Measurements from ENCODE around the gene LRP6. TPM values are rescaled to one million over a fixed set of nuclear protein-coding genes. Genes with fewer than 3 reads are reported as not detected.
"Not testable (repeated sequence)": the region's sequence is repeated elsewhere in the genome, so short reads cannot be mapped to it uniquely, and the experiment has no call there.

Gene LRP6
- total RNA-seq, 4 donors from 2014 or later: 9.5 to 21.4 (median 14.7) TPM

DNA sequence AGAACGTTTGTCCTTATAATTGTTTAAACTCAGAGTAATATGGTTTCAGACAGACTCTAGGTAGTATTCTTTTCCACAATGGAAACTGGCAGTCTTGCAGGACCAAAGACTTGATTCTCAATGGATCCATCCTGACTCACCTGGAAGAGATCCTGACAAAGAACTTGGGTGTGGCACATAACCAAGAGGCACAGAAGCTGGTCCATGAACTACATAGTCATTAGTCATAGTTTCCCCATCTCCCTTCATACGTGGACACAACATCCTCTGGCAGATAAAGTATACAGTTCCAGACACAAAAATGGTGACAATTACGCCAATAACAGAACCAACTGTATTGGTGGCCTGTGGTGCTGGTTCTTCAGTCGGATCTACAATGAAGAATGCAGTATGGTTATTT, 140.3 kb downstream of the LRP6 start:
- intact Hi-C loops (cut with DNase I; ENCODE audit: low total_unique reads): no loop called here
- no peak overlapping the region for H3K27ac ChIP-seq
- no peaks in the 10 kb centered on the region for H3K9me3 ChIP-seq
- in situ Hi-C loops (cut with MboI; ENCODE audit: low sequenced_read_pairs in 4 of 4): no loop called here
- DNase-seq (no peak), ATAC-seq (no peak)
- TF ChIP-seq, protein P1, sequence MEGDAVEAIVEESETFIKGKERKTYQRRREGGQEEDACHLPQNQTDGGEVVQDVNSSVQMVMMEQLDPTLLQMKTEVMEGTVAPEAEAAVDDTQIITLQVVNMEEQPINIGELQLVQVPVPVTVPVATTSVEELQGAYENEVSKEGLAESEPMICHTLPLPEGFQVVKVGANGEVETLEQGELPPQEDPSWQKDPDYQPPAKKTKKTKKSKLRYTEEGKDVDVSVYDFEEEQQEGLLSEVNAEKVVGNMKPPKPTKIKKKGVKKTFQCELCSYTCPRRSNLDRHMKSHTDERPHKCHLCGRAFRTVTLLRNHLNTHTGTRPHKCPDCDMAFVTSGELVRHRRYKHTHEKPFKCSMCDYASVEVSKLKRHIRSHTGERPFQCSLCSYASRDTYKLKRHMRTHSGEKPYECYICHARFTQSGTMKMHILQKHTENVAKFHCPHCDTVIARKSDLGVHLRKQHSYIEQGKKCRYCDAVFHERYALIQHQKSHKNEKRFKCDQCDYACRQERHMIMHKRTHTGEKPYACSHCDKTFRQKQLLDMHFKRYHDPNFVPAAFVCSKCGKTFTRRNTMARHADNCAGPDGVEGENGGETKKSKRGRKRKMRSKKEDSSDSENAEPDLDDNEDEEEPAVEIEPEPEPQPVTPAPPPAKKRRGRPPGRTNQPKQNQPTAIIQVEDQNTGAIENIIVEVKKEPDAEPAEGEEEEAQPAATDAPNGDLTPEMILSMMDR (IDR thresholded peaks at IDR 0.05 in 4 of 5, conservative IDR thresholded peaks at IDR 0.05 in 1 of 5): no peak
- no peak overlapping the region for H3K4me3 ChIP-seq
- H3K27me3 ChIP-seq: no peaks in the 10 kb centered on the region
- peaks cover 0 to 49% of the 10 kb centered on the region in 2 donors for H3K36me3 ChIP-seq
- H3K4me1 ChIP-seq: no peaks in the 10 kb centered on the region

DNA sequence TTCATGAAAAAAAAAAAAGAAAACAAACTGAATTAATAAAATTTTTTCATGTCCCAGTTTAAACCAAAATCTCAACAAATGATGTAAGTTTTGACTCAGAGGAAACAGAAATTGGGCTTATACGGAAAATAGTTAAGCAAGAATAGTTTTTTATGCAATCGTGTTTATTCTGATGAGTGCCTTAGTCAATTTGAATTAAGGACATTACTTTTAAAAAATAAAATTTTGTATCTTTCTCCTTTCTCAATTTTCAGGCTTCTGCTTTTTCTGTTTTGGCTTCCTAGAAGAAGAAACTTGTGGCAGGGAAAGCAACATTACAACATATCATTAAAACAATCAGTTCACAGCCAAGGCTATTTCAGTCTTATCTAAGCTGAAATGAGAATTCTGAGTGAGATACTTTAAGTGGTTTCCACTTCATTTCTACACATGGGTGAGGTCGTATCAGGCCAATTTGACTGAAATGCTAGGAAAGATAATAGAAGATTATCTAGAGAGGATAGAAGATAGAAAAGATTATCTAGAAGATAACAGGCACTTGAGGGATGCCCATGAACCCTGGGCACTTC, 143.7 kb downstream of the LRP6 start:
- no peaks in the 10 kb centered on the region for H3K9me3 ChIP-seq
- H3K4me1 ChIP-seq: no peaks in the 10 kb centered on the region
- intact Hi-C loops (cut with DNase I; ENCODE audit: low total_unique reads) (no loop called here), in situ Hi-C loops (cut with MboI; ENCODE audit: low sequenced_read_pairs in 4 of 4) (no loop called here)
- H3K27ac ChIP-seq: no peak overlapping the region
- no peak for DNase-seq
- TF ChIP-seq, protein P1 (IDR thresholded peaks at IDR 0.05 in 4 of 5, conservative IDR thresholded peaks at IDR 0.05 in 1 of 5): no peak
- no peak for TF ChIP-seq POLR2A (IDR thresholded peaks at IDR 0.05)
- no peak for ATAC-seq
- no peaks in the 10 kb centered on the region for H3K27me3 ChIP-seq
- no peak overlapping the region for H3K4me3 ChIP-seq
- peaks cover 0 to 51% of the 10 kb centered on the region in 2 donors for H3K36me3 ChIP-seq

DNA sequence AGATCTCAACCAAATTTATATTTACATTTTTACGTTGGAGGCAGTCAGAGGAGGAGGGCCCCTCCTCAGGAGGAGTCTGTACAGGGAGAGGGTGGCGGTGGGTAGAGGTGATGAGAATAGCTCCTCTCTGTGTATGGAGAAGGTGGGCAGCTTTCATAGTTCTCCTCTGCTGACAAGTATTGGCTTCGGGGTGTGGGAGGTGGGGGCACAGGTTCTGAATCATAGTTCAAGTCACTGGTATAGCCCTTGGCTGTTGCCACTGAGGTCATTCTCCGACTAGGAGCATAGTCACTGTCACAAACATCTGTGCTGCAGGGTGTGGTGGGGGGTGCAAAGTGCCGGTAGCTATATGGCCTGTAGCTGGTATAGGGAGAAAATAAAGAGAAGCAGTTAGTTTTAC, 145.8 kb downstream of the LRP6 start:
- TF ChIP-seq POLR2A (IDR thresholded peaks at IDR 0.05): no peak
- TF ChIP-seq, protein P1 (IDR thresholded peaks at IDR 0.05 in 4 of 5, conservative IDR thresholded peaks at IDR 0.05 in 1 of 5): no peak
- no peak overlapping the region for H3K27ac ChIP-seq
- no peaks in the 10 kb centered on the region for H3K9me3 ChIP-seq
- no peak overlapping the region for H3K4me3 ChIP-seq
- H3K27me3 ChIP-seq: no peaks in the 10 kb centered on the region
- no peaks in the 10 kb centered on the region for H3K4me1 ChIP-seq
- in situ Hi-C loops (cut with MboI; ENCODE audit: low sequenced_read_pairs in 4 of 4): no loop called here
- DNase-seq: no peak
- peaks cover 0 to 42% of the 10 kb centered on the region in 2 donors for H3K36me3 ChIP-seq
- intact Hi-C loops (cut with DNase I; ENCODE audit: low total_unique reads): no loop called here
- no peak for ATAC-seq

DNA sequence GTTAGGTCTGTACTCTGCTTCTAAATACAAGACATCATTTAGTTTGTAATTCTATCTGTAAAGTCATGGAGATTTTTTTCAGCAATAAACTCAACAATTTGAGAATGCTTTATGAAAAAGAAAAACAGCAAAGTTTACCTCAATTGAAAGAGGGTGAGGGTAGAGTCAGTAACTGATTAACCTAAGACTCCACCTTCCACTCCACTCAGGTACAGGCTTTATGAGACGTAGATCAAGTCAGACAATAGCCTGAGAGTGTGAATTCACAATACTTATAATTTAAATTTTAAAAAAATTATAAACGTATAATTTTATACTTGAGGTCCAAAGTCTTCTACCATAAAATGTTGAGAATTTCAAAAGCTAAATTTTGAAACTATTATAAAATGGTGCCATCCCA, 150.2 kb downstream of the LRP6 start:
- DNase-seq (no peak), ATAC-seq (no peak)
- H3K9me3 ChIP-seq: no peaks in the 10 kb centered on the region
- H3K4me3 ChIP-seq: no peak overlapping the region
- no peaks in the 10 kb centered on the region for H3K27me3 ChIP-seq
- TF ChIP-seq, protein P1 (IDR thresholded peaks at IDR 0.05 in 4 of 5, conservative IDR thresholded peaks at IDR 0.05 in 1 of 5): no peak
- TF ChIP-seq POLR2A (IDR thresholded peaks at IDR 0.05): no peak
- in situ Hi-C loops (cut with MboI; ENCODE audit: low sequenced_read_pairs in 4 of 4): no loop called here
- H3K27ac ChIP-seq: no peak overlapping the region
- intact Hi-C loops (cut with DNase I; ENCODE audit: low total_unique reads): no loop called here
- no peaks in the 10 kb centered on the region for H3K4me1 ChIP-seq
- peaks cover 0 to 13% of the 10 kb centered on the region in 2 donors for H3K36me3 ChIP-seq

DNA sequence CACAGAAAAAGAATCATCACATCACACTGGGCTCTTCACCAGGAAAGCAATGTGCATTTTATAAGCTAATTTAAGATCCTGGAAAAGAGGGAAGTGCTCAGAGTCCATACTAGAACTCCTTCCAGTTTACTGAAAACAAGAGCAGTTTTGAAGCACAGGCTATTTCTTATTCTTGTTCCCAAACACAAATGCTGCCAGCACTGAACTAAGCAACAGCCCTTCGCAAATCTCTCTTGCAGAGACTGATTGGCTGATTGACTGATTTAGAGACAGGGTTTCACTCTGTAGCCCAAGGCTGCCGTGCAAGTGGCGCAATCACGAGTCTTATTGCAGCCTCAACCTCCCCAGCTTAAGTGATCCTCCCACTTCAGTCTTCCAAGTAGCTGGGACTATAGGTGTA, 151.3 kb downstream of the LRP6 start:
- intact Hi-C loops (cut with DNase I; ENCODE audit: low total_unique reads): no loop called here
- H3K27me3 ChIP-seq: no peaks in the 10 kb centered on the region

DNA sequence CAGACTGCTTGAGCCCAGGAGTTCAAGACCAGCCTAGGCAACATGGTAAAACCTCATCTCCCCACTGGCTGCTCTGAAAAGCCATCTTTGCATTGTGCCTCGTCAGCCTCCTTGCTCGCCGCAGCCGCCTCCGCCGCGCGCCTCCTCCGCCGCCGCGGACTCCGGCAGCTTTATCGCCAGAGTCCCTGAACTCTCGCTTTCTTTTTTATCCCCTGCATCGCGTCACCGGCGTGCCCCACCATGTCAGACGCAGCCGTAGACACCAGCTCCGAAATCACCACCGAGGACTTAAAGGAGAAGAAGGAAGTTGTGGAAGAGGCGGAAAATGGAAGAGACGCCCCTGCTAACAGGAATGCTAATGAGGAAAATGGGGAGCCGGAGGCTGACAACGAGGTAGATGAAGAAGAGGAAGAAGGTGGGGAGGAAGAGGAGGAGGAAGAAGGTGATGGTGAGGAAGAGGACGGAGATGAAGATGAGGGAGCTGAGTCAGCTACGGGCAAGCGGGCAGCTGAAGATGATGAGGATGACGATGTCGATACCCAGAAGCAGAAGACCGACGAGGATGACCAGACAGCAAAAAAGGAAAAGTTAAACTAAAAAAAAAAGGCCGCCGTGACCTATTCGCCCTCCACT, 155.8 kb downstream of the LRP6 start:
- H3K4me1 ChIP-seq; H3K36me3 ChIP-seq; DNase-seq; ATAC-seq; H3K9me3 ChIP-seq; H3K27me3 ChIP-seq; intact Hi-C loops (cut with DNase I; ENCODE audit: low total_unique reads); in situ Hi-C loops (cut with MboI; ENCODE audit: low sequenced_read_pairs in 4 of 4); H3K4me3 ChIP-seq; H3K27ac ChIP-seq: not testable (repeated sequence)

More for the DNA sequence above, 151.3 kb downstream of the LRP6 start:
- in situ Hi-C loops (cut with MboI; ENCODE audit: low sequenced_read_pairs in 4 of 4): no loop called here
- Histone ChIP-seq H3K27ac (no peak overlapping the region), H3K36me3 (peaks cover 0 to 4% of the 10 kb centered on the region in 2 donors), H3K9me3 (no peaks in the 10 kb centered on the region), H3K4me3 (no peak overlapping the region), H3K4me1 (no peaks in the 10 kb centered on the region)
- no peak for ATAC-seq
- TF ChIP-seq, protein P1 (IDR thresholded peaks at IDR 0.05 in 4 of 5, conservative IDR thresholded peaks at IDR 0.05 in 1 of 5): no peak
- no peak for TF ChIP-seq POLR2A (IDR thresholded peaks at IDR 0.05)
- DNase-seq: no peak
